Ascending aorta (tissue), 2 donors: ENCODE measurements around the gene MED15. TPM values are rescaled to one million over a fixed set of nuclear protein-coding genes. Genes with fewer than 3 reads are reported as not detected.

Experiments used
- DNase-seq, 2 donors: peaks; one replicate each; pipeline ENCODE4 v3.0.0-alpha.2; 2019; ENCODE audit warnings: low spot score in 2 of 2
- H3K27ac ChIP-seq, 2 donors: fragments of 200-600 bp; sonication (generic); one replicate each; pipeline ENCODE4 v1.5.1; 2016 to 2017; ENCODE audit warnings: mild to moderate bottlenecking in 1 of 2
- H3K27me3 ChIP-seq: fragments of 200-600 bp; sonication (generic); one replicate; pipeline ENCODE4 v1.5.1; 2017
- H3K36me3 ChIP-seq, 2 donors: fragments of 200-600 bp; sonication (generic); one replicate each; pipeline ENCODE4 v1.5.1; 2016
- H3K4me1 ChIP-seq, 2 donors: fragments of 200-600 bp; sonication (generic); one replicate each; pipeline ENCODE4 v1.5.1; 2016 to 2017; ENCODE audit warnings: mild to moderate bottlenecking in 1 of 2
- H3K4me3 ChIP-seq, 2 donors: fragments of 200-600 bp; sonication (generic); one replicate each; pipeline ENCODE4 v1.5.1; 2016 to 2017; ENCODE audit warnings: mild to moderate bottlenecking in 1 of 2
- H3K9me3 ChIP-seq, 2 donors: fragments of 200-600 bp; sonication (generic); one replicate each; pipeline ENCODE4 v1.5.1; 2016
- intact Hi-C: fragments of 100-400 bp; cut with DNase I; formaldehyde crosslinking; loops from one replicate; pipeline ENCODE4 v1.15.1; 2023
- total RNA-seq: library from RNA; depleted of rRNA; stranded (reverse); fragments of >200 nt; gene quantifications from one replicate; pipeline ENCODE4 v1.1.0, GENCODE V29; 2016
- TF ChIP-seq, protein P1 (sequence below), 3 experiments: fragments of 200-600 bp in 2 of 3; fragments of 450-650 bp in 1 of 3; sonication (generic) in 2 of 3; IDR thresholded peaks; one replicate each; pipeline ENCODE4 v1.5.1; 2016 to 2019; ENCODE audit warnings: antibody characterized with exemption in 3 of 3, mild to moderate bottlenecking in 1 of 3, moderate library complexity in 1 of 3

The MED15 gene
- total RNA-seq, 1 donor from 2014 or later = 204 TPM

GRCh38 chr22:20577549-20577975, 70.2 kb downstream of the MED15 start:
- Histone ChIP-seq H3K4me3 (no peak overlapping the region), H3K27me3 (no peaks in the 10 kb centered on the region), H3K4me1 (peaks cover 0 to 13% of the 10 kb centered on the region in 2 donors), H3K9me3 (no peaks in the 10 kb centered on the region), H3K27ac (peak overlapping the region in 1 of 2 donors; percentile 29), H3K36me3 (peaks cover 51 to 93% of the 10 kb centered on the region in 2 donors)
- no peak for DNase-seq
- TF ChIP-seq, protein P1, sequence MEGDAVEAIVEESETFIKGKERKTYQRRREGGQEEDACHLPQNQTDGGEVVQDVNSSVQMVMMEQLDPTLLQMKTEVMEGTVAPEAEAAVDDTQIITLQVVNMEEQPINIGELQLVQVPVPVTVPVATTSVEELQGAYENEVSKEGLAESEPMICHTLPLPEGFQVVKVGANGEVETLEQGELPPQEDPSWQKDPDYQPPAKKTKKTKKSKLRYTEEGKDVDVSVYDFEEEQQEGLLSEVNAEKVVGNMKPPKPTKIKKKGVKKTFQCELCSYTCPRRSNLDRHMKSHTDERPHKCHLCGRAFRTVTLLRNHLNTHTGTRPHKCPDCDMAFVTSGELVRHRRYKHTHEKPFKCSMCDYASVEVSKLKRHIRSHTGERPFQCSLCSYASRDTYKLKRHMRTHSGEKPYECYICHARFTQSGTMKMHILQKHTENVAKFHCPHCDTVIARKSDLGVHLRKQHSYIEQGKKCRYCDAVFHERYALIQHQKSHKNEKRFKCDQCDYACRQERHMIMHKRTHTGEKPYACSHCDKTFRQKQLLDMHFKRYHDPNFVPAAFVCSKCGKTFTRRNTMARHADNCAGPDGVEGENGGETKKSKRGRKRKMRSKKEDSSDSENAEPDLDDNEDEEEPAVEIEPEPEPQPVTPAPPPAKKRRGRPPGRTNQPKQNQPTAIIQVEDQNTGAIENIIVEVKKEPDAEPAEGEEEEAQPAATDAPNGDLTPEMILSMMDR (IDR thresholded peaks at IDR 0.05) = no peak
- intact Hi-C loops = no loop called here

- H3K36me3 ChIP-seq = peaks cover 51 to 96% of the 10 kb centered on the region in 2 donors
- DNase-seq = no peak
- intact Hi-C loops = no loop called here
- TF ChIP-seq, protein P1 (IDR thresholded peaks at IDR 0.05) = no peak
- no peak overlapping the region for H3K4me3 ChIP-seq
- H3K27ac ChIP-seq = no peak overlapping the region
- no peaks in the 10 kb centered on the region for H3K27me3 ChIP-seq
- H3K4me1 ChIP-seq = peaks cover 0 to 13% of the 10 kb centered on the region in 2 donors
- no peaks in the 10 kb centered on the region for H3K9me3 ChIP-seq
Observed at GRCh38 chr22:20578192-20578591, 70.8 kb downstream of the MED15 start.

GRCh38 chr22:20578707-20579106, 71.3 kb downstream of the MED15 start:
- peaks cover 0 to 13% of the 10 kb centered on the region in 2 donors for H3K4me1 ChIP-seq
- H3K27ac ChIP-seq = no peak overlapping the region
- H3K27me3 ChIP-seq = no peaks in the 10 kb centered on the region
- peaks cover 51 to 96% of the 10 kb centered on the region in 2 donors for H3K36me3 ChIP-seq
- intact Hi-C loops = no loop called here
- no peak for DNase-seq
- no peaks in the 10 kb centered on the region for H3K9me3 ChIP-seq
- H3K4me3 ChIP-seq = no peak overlapping the region
- TF ChIP-seq, protein P1 (IDR thresholded peaks at IDR 0.05) = no peak

DNA sequence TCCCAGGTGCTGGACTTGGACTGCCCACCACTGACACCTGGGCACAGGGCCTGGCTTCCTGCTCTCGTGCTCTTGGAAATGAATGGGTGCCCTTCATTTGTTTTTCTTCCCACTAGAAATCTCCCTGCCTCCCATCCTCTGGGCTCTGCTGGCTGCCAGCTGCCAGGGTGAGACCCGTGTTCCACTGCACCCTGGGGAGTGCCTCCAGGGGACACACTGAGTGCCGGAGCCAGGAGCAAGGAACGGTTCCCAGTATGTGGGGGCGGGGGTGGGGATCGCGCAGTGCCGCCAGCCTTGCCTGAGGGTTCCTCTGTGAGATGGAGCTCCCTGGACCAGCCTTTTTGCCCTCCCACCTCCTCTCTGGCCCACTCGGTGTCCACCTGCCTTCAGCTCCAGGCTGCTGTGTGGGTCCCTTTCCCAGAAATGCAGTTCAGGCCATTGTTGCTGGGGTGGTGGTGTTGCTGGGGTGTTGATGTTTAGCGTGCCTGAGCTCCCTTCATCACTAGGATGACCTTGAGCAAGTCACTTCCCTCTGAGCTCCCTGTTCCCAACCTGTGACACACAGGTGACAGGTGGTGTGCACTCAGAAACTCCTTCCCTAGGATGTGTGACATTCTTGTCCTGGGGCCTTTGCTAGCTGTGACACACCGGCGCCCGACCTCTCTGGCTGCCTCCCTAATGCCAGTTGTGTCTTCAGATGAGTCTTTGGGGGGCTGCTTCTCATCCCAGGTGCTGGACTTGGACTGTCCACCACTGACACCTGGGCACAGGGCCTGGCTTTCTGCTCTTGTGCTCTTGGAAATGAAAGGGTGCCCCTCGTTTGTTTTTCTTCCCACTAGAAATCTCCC, 72.1 kb downstream of the MED15 start:
- H3K27ac ChIP-seq = no peak overlapping the region
- H3K4me1 ChIP-seq = peaks cover 0 to 13% of the 10 kb centered on the region in 2 donors
- DNase-seq = no peak
- intact Hi-C loops = no loop called here
- H3K9me3 ChIP-seq = no peaks in the 10 kb centered on the region
- no peaks in the 10 kb centered on the region for H3K27me3 ChIP-seq
- H3K4me3 ChIP-seq = no peak overlapping the region
- H3K36me3 ChIP-seq = peaks cover 51 to 96% of the 10 kb centered on the region in 2 donors
- TF ChIP-seq, protein P1 (IDR thresholded peaks at IDR 0.05) = no peak

DNA sequence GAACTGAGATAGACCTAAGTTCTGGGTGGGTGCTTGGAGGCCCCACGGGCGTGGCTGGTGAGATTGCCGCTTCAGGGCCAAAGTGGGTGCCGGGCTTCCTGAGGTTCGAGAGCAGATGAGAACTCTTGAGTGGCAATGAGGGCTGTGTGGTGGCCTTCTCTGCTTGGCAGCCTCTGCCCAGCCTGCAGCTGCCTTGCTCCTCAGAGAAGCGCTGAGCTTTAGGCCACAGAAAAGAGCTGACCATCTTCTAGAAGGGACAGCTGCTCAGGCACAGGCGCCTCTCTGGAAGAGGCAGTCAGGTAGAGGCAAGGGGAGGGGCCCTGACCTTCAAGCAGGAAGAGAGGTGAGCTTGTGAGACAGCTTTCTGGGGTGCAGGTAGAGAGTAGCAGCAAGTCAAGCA, 72.8 kb downstream of the MED15 start:
- intact Hi-C loops = no loop called here
- H3K27ac ChIP-seq = no peak overlapping the region
- no peak for DNase-seq
- no peak overlapping the region for H3K4me3 ChIP-seq
- H3K36me3 ChIP-seq = peaks cover 51 to 96% of the 10 kb centered on the region in 2 donors
- no peaks in the 10 kb centered on the region for H3K9me3 ChIP-seq
- TF ChIP-seq, protein P1 (IDR thresholded peaks at IDR 0.05) = no peak
- peaks cover 0 to 13% of the 10 kb centered on the region in 2 donors for H3K4me1 ChIP-seq
- no peaks in the 10 kb centered on the region for H3K27me3 ChIP-seq
